WTC11 (cell line): ENCODE data around the gene COL21A1. TPM values are rescaled to one million over a fixed set of nuclear protein-coding genes. Genes with fewer than 3 reads are reported as not detected.

Experiments
- ATAC-seq: fragments of 200-7000 bp; cut with Tn5 transposase; 2 replicates; pipeline ENCODE4 v1.10.0; 2021; ENCODE audit warnings: mild to moderate bottlenecking, moderate library complexity
- CTCF ChIA-PET: fragments of 300-600 bp; sonication (Branson Sonifier 250); formaldehyde crosslinking; loops from one replicate; lab custom pipeline; 2021; ENCODE audit warnings: antibody characterized with exemption; lab: Charles Lee
- POLR2A ChIA-PET: fragments of 350-600 bp; sonication (Branson Sonifier 250); formaldehyde crosslinking; loops from one replicate; lab custom pipeline; 2021; ENCODE audit warnings: antibody characterized with exemption; lab: Charles Lee
- DNase-seq: peaks from one replicate; pipeline ENCODE4 v3.0.0; 2021; ENCODE audit warnings: low spot score
- H3K27ac Mint-ChIP-seq: 2 replicates; pipeline ENCODE4 v1.8.0; 2021; ENCODE audit warnings: mixed read lengths
- H3K27me3 Mint-ChIP-seq: 2 replicates; pipeline ENCODE4 v1.8.0; 2021; ENCODE audit warnings: low read depth, mild to moderate bottlenecking, moderate library complexity, mixed read lengths
- H3K36me3 Mint-ChIP-seq: 2 replicates; pipeline ENCODE4 v1.8.0; 2021; ENCODE audit warnings: mixed read lengths
- H3K4me1 Mint-ChIP-seq: 2 replicates; pipeline ENCODE4 v1.8.0; 2022; ENCODE audit warnings: mixed read lengths
- H3K4me3 Mint-ChIP-seq: 2 replicates; pipeline ENCODE4 v1.8.0; 2021; ENCODE audit warnings: mild to moderate bottlenecking, moderate library complexity, mixed read lengths
- H3K9me3 Mint-ChIP-seq: 2 replicates; pipeline ENCODE4 v1.8.0; 2021; ENCODE audit warnings: mixed read lengths
- ATF3 ChIP-seq: sonication (generic); formaldehyde crosslinking; conservative IDR thresholded peaks from 2 replicates; pipeline ENCODE4 v1.8.1; 2022; ENCODE audit warnings: mild to moderate bottlenecking, missing genetic modification reagents
- ESRRA ChIP-seq: sonication (generic); formaldehyde crosslinking; IDR thresholded peaks from 2 replicates; pipeline ENCODE4 v1.8.1; 2022; ENCODE audit warnings: mild to moderate bottlenecking, missing genetic modification reagents, borderline replicate concordance
- ETV6 ChIP-seq: sonication (generic); formaldehyde crosslinking; IDR thresholded peaks from 2 replicates; pipeline ENCODE4 v1.8.1; 2022; ENCODE audit warnings: mild to moderate bottlenecking, missing genetic modification reagents
- FOXK1 ChIP-seq: sonication (generic); formaldehyde crosslinking; IDR thresholded peaks from 2 replicates; pipeline ENCODE4 v1.8.0; 2022; ENCODE audit warnings: mild to moderate bottlenecking, moderate library complexity, missing genetic modification reagents
- JUN ChIP-seq: sonication (generic); formaldehyde crosslinking; IDR thresholded peaks from 2 replicates; pipeline ENCODE4 v1.8.0; 2023; ENCODE audit warnings: mild to moderate bottlenecking, missing genetic modification reagents
- MYBL2 ChIP-seq: sonication (generic); formaldehyde crosslinking; IDR thresholded peaks from 2 replicates; pipeline ENCODE4 v1.8.1; 2023; ENCODE audit warnings: mild to moderate bottlenecking, moderate library complexity, missing genetic modification reagents
- NFATC4 ChIP-seq: fragments of 250-450 bp; sonication (Bioruptor Pico); IDR thresholded peaks from 2 replicates; pipeline ENCODE4 v1.9.0; 2021; ENCODE audit warnings: mild to moderate bottlenecking
- NFE2L1 ChIP-seq: sonication (generic); formaldehyde crosslinking; IDR thresholded peaks from 2 replicates; pipeline ENCODE4 v1.8.1; 2023; ENCODE audit warnings: missing genetic modification reagents
- RELA ChIP-seq: sonication (generic); formaldehyde crosslinking; IDR thresholded peaks from 2 replicates; pipeline ENCODE4 v1.8.1; 2022; ENCODE audit warnings: missing genetic modification reagents, mild to moderate bottlenecking, borderline replicate concordance
- SP1 ChIP-seq: sonication (generic); formaldehyde crosslinking; conservative IDR thresholded peaks from 2 replicates; pipeline ENCODE4 v1.8.1; 2022; ENCODE audit warnings: missing genetic modification reagents
- TCF7 ChIP-seq: sonication (generic); formaldehyde crosslinking; IDR thresholded peaks from 2 replicates; pipeline ENCODE4 v1.8.0; 2022; ENCODE audit warnings: mild to moderate bottlenecking, low read depth, missing genetic modification reagents, moderate library complexity
- ZBTB43 ChIP-seq: sonication (generic); formaldehyde crosslinking; IDR thresholded peaks from 2 replicates; pipeline ENCODE4 v1.8.1; 2023; ENCODE audit warnings: mild to moderate bottlenecking, missing genetic modification reagents
- ZNF219 ChIP-seq: sonication (generic); formaldehyde crosslinking; IDR thresholded peaks from 2 replicates; pipeline ENCODE4 v1.8.0; 2023; ENCODE audit warnings: missing genetic modification reagents, mild to moderate bottlenecking, borderline replicate concordance
- ZSCAN18 ChIP-seq: fragments of 250-450 bp; sonication (Bioruptor Pico); IDR thresholded peaks from 2 replicates; pipeline ENCODE4 v2.1.2; 2022; ENCODE audit warnings: mild to moderate bottlenecking, moderate library complexity
- total RNA-seq: library from RNA; stranded (reverse); gene quantifications from 3 replicates; pipeline ENCODE4 v1.2.3, GENCODE V29; 2021
- TF ChIP-seq, protein P1 (sequence below): sonication (generic); formaldehyde crosslinking; IDR thresholded peaks from 2 replicates; pipeline ENCODE4 v1.8.1; 2023; ENCODE audit warnings: mild to moderate bottlenecking, missing genetic modification reagents
- TF ChIP-seq, protein P2 (sequence below): sonication (generic); formaldehyde crosslinking; IDR thresholded peaks from 2 replicates; pipeline ENCODE4 v1.8.0; 2023; ENCODE audit warnings: missing genetic modification reagents, mild to moderate bottlenecking, borderline replicate concordance
- TF ChIP-seq, protein P3 (sequence below): sonication (generic); formaldehyde crosslinking; IDR thresholded peaks from 2 replicates; pipeline ENCODE4 v1.8.1; 2023; ENCODE audit warnings: mild to moderate bottlenecking, missing genetic modification reagents, borderline replicate concordance
- TF ChIP-seq, protein P4 (sequence below): sonication (generic); formaldehyde crosslinking; IDR thresholded peaks from 2 replicates; pipeline ENCODE4 v1.8.1; 2023; ENCODE audit warnings: mild to moderate bottlenecking, moderate library complexity, missing genetic modification reagents

The COL21A1 gene
- total RNA-seq, 1 experiment from 2014 or later, result 4.4 TPM

DNA sequence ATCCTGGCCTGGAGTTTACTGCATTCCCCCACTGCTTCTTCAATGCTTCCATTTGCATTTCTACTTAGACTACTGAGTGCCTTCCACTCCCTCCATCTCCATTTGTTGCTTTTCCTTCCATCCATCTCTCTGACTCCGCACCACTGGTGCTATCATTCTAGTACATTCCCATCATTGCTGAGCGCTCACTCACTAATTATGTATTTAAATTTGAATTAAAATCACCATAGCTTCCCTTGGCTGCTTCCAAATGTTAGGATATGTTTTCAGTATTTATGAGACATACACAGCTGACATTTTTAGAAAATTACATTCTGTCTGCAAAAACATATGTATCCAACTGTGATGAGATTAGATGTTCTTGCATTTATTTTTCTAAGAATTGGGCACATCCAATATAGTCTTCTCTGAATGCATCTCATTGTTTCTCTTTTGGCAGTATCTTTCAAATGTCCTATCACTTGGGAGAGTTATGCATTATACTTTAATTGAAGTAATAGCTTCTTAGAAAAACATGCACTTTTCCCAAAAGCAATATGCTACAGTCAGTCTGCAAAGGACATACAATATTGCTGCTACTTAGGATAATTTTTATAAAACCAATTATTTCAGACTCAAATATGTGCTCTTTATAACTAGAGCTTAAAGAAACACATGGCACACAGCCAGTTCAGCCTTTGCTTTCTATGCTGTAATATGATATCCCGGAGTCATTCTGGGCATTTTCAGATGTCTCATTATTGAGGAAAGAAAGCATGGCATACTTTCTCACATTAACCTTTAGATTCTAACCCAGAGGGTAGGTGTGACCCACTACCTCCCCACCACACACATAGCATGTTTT is 12.1 kb upstream of the COL21A1 start (continued):
- TF ChIP-seq, protein P1, sequence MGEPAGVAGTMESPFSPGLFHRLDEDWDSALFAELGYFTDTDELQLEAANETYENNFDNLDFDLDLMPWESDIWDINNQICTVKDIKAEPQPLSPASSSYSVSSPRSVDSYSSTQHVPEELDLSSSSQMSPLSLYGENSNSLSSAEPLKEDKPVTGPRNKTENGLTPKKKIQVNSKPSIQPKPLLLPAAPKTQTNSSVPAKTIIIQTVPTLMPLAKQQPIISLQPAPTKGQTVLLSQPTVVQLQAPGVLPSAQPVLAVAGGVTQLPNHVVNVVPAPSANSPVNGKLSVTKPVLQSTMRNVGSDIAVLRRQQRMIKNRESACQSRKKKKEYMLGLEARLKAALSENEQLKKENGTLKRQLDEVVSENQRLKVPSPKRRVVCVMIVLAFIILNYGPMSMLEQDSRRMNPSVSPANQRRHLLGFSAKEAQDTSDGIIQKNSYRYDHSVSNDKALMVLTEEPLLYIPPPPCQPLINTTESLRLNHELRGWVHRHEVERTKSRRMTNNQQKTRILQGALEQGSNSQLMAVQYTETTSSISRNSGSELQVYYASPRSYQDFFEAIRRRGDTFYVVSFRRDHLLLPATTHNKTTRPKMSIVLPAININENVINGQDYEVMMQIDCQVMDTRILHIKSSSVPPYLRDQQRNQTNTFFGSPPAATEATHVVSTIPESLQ (CRISPR knock-in tag), result no peak
- TF ChIP-seq ATF3 (CRISPR knock-in tag) (no peak), ZBTB43 (CRISPR knock-in tag) (no peak), TCF7 (CRISPR knock-in tag) (no peak), NFE2L1 (no peak), ZSCAN18 (CRISPR knock-in tag) (no peak)
- TF ChIP-seq, all 79 proteins: peak for 0

DNA sequence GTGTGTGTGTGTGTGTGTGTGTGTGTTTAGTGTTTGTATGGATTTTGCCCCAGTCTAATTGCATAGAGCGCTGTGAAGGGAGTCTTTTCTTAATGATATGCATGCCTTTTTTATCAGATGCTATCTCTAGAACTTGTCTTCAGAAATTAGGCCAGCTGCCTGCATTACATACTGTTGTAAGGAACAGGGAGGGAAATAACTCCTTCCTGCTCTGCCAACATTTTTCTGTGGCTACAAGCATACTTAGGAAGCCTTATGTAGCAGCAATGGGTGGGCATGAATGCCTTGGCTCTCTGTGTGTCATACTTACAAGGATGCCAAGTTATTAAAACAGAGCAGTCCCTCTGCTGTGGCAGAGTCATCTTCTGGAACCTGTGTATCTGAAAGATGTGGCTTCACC is 8.0 kb upstream of the COL21A1 start:
- no peak overlapping the region for H3K27ac Mint-ChIP-seq
- ATAC-seq (no peak), DNase-seq (no peak)
- H3K9me3 Mint-ChIP-seq, result no peaks in the 10 kb centered on the region
- no peak overlapping the region for H3K4me3 Mint-ChIP-seq
- CTCF ChIA-PET, result interaction anchor here (1.0 kb wide), 1 partner anchor 8 kb away, joined by 4 read pairs; the partner anchor contains the start of gene COL21A1
- no peaks in the 10 kb centered on the region for H3K36me3 Mint-ChIP-seq
- H3K4me1 Mint-ChIP-seq, result peaks cover 27% of the 10 kb centered on the region
- no peaks in the 10 kb centered on the region for H3K27me3 Mint-ChIP-seq
- no peak for TF ChIP-seq ZNF219 (CRISPR knock-in tag)
- TF ChIP-seq ESRRA, result no peak
- no peak for TF ChIP-seq JUN (CRISPR knock-in tag)
- TF ChIP-seq NFATC4, result no peak
- no peak for TF ChIP-seq ETV6 (CRISPR knock-in tag)
- no peak for TF ChIP-seq FOXK1 (CRISPR knock-in tag)
- TF ChIP-seq, protein P2, sequence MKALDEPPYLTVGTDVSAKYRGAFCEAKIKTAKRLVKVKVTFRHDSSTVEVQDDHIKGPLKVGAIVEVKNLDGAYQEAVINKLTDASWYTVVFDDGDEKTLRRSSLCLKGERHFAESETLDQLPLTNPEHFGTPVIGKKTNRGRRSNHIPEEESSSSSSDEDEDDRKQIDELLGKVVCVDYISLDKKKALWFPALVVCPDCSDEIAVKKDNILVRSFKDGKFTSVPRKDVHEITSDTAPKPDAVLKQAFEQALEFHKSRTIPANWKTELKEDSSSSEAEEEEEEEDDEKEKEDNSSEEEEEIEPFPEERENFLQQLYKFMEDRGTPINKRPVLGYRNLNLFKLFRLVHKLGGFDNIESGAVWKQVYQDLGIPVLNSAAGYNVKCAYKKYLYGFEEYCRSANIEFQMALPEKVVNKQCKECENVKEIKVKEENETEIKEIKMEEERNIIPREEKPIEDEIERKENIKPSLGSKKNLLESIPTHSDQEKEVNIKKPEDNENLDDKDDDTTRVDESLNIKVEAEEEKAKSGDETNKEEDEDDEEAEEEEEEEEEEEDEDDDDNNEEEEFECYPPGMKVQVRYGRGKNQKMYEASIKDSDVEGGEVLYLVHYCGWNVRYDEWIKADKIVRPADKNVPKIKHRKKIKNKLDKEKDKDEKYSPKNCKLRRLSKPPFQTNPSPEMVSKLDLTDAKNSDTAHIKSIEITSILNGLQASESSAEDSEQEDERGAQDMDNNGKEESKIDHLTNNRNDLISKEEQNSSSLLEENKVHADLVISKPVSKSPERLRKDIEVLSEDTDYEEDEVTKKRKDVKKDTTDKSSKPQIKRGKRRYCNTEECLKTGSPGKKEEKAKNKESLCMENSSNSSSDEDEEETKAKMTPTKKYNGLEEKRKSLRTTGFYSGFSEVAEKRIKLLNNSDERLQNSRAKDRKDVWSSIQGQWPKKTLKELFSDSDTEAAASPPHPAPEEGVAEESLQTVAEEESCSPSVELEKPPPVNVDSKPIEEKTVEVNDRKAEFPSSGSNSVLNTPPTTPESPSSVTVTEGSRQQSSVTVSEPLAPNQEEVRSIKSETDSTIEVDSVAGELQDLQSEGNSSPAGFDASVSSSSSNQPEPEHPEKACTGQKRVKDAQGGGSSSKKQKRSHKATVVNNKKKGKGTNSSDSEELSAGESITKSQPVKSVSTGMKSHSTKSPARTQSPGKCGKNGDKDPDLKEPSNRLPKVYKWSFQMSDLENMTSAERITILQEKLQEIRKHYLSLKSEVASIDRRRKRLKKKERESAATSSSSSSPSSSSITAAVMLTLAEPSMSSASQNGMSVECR, result no peak
- no peak for TF ChIP-seq RELA (CRISPR knock-in tag)
- TF ChIP-seq, protein P3, sequence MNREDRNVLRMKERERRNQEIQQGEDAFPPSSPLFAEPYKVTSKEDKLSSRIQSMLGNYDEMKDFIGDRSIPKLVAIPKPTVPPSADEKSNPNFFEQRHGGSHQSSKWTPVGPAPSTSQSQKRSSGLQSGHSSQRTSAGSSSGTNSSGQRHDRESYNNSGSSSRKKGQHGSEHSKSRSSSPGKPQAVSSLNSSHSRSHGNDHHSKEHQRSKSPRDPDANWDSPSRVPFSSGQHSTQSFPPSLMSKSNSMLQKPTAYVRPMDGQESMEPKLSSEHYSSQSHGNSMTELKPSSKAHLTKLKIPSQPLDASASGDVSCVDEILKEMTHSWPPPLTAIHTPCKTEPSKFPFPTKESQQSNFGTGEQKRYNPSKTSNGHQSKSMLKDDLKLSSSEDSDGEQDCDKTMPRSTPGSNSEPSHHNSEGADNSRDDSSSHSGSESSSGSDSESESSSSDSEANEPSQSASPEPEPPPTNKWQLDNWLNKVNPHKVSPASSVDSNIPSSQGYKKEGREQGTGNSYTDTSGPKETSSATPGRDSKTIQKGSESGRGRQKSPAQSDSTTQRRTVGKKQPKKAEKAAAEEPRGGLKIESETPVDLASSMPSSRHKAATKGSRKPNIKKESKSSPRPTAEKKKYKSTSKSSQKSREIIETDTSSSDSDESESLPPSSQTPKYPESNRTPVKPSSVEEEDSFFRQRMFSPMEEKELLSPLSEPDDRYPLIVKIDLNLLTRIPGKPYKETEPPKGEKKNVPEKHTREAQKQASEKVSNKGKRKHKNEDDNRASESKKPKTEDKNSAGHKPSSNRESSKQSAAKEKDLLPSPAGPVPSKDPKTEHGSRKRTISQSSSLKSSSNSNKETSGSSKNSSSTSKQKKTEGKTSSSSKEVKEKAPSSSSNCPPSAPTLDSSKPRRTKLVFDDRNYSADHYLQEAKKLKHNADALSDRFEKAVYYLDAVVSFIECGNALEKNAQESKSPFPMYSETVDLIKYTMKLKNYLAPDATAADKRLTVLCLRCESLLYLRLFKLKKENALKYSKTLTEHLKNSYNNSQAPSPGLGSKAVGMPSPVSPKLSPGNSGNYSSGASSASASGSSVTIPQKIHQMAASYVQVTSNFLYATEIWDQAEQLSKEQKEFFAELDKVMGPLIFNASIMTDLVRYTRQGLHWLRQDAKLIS (CRISPR knock-in tag), result no peak
- TF ChIP-seq SP1 (CRISPR knock-in tag), result no peak
- no peak for TF ChIP-seq MYBL2 (CRISPR knock-in tag)
- TF ChIP-seq, protein P4, sequence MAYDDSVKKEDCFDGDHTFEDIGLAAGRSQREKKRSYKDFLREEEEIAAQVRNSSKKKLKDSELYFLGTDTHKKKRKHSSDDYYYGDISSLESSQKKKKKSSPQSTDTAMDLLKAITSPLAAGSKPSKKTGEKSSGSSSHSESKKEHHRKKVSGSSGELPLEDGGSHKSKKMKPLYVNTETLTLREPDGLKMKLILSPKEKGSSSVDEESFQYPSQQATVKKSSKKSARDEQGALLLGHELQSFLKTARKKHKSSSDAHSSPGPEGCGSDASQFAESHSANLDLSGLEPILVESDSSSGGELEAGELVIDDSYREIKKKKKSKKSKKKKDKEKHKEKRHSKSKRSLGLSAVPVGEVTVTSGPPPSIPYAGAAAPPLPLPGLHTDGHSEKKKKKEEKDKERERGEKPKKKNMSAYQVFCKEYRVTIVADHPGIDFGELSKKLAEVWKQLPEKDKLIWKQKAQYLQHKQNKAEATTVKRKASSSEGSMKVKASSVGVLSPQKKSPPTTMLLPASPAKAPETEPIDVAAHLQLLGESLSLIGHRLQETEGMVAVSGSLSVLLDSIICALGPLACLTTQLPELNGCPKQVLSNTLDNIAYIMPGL (CRISPR knock-in tag), result no peak
- POLR2A ChIA-PET, result no interaction called here
